ENCODE results near the gene NR6A1. TPM values are rescaled to one million over a fixed set of nuclear protein-coding genes. Genes with fewer than 3 reads are reported as not detected.

NR6A1 gene
- total and polyA plus RNA-seq, 5 donors from 2014 or later = 0.05 TPM; not detected in 4

GRCh38 chr9:124544535-124544934 lies 226.6 kb downstream of the NR6A1 start:
- H3K27me3 Mint-ChIP-seq = peaks cover 22% of the 10 kb centered on the region
- no peaks in the 10 kb centered on the region for H3K9me3 Mint-ChIP-seq
- no peak overlapping the region for H3K4me3 Mint-ChIP-seq
- Histone ChIP-seq H3K4me3 (ENCODE audit: low read depth, low read length) (no peak overlapping the region), H3K27me3 (ENCODE audit: control insufficient read depth, insufficient read depth, low read length) (peaks cover 11% of the 10 kb centered on the region), H3K9me3 (ENCODE audit: control insufficient read depth in 2 of 2, low read length in 2 of 2) (no peaks in the 10 kb centered on the region), H3K36me3 (ENCODE audit: control insufficient read depth, insufficient read depth, low read length) (no peaks in the 10 kb centered on the region), H3K27ac (ENCODE audit: insufficient read depth, low read length, poor library complexity, severe bottlenecking) (no peak overlapping the region), H3K4me1 (ENCODE audit: control insufficient read depth, insufficient read depth, low read length, poor library complexity, severe bottlenecking) (no peaks in the 10 kb centered on the region)
- DNase-seq = no peak
- peaks cover 0 to 6% (median 0%) of the 10 kb centered on the region in 4 donors for H3K4me1 Mint-ChIP-seq
- ATAC-seq (ENCODE audit: low read depth in 2 of 2) = no peak
- H3K27ac Mint-ChIP-seq = no peak overlapping the region
- H3K36me3 Mint-ChIP-seq = no peaks in the 10 kb centered on the region

GRCh38 chr9:124541824-124542223 lies 229.3 kb downstream of the NR6A1 start:
- DNase-seq = no peak
- H3K36me3 ChIP-seq (ENCODE audit: control insufficient read depth, insufficient read depth, low read length) = no peaks in the 10 kb centered on the region
- H3K4me1 ChIP-seq (ENCODE audit: control insufficient read depth, insufficient read depth, low read length, poor library complexity, severe bottlenecking) = no peaks in the 10 kb centered on the region
- H3K9me3 Mint-ChIP-seq = no peaks in the 10 kb centered on the region
- H3K27me3 ChIP-seq (ENCODE audit: control insufficient read depth, insufficient read depth, low read length) = peaks cover 6% of the 10 kb centered on the region
- no peak overlapping the region for H3K4me3 ChIP-seq (ENCODE audit: low read depth, low read length)
- H3K27me3 Mint-ChIP-seq = peaks cover 14% of the 10 kb centered on the region
- H3K36me3 Mint-ChIP-seq = no peaks in the 10 kb centered on the region
- no peaks in the 10 kb centered on the region for H3K9me3 ChIP-seq (ENCODE audit: control insufficient read depth in 2 of 2, low read length in 2 of 2)
- no peak for ATAC-seq (ENCODE audit: low read depth in 2 of 2)
- H3K4me3 Mint-ChIP-seq = no peak overlapping the region
- H3K27ac ChIP-seq (ENCODE audit: insufficient read depth, low read length, poor library complexity, severe bottlenecking) = no peak overlapping the region
- no peaks in the 10 kb centered on the region for H3K4me1 Mint-ChIP-seq
- no peak overlapping the region for H3K27ac Mint-ChIP-seq

GRCh38 chr9:124537926-124538325 lies 233.2 kb downstream of the NR6A1 start:
- H3K9me3 Mint-ChIP-seq = no peaks in the 10 kb centered on the region
- Histone ChIP-seq H3K9me3 (ENCODE audit: control insufficient read depth in 2 of 2, low read length in 2 of 2) (no peaks in the 10 kb centered on the region), H3K36me3 (ENCODE audit: control insufficient read depth, insufficient read depth, low read length) (no peaks in the 10 kb centered on the region), H3K27me3 (ENCODE audit: control insufficient read depth, insufficient read depth, low read length) (peaks cover 3% of the 10 kb centered on the region), H3K4me3 (ENCODE audit: low read depth, low read length) (no peak overlapping the region), H3K27ac (ENCODE audit: insufficient read depth, low read length, poor library complexity, severe bottlenecking) (no peak overlapping the region), H3K4me1 (ENCODE audit: control insufficient read depth, insufficient read depth, low read length, poor library complexity, severe bottlenecking) (no peaks in the 10 kb centered on the region)
- H3K27ac Mint-ChIP-seq = no peak overlapping the region
- DNase-seq (no peak), ATAC-seq (ENCODE audit: low read depth in 2 of 2) (no peak)
- H3K4me1 Mint-ChIP-seq = peaks cover 0 to 3% (median 0%) of the 10 kb centered on the region in 4 donors
- peaks cover 8% of the 10 kb centered on the region for H3K27me3 Mint-ChIP-seq
- H3K4me3 Mint-ChIP-seq = no peak overlapping the region
- no peaks in the 10 kb centered on the region for H3K36me3 Mint-ChIP-seq

- Histone ChIP-seq H3K4me1 (ENCODE audit: control insufficient read depth, insufficient read depth, low read length, poor library complexity, severe bottlenecking) (no peaks in the 10 kb centered on the region), H3K27me3 (ENCODE audit: control insufficient read depth, insufficient read depth, low read length) (no peaks in the 10 kb centered on the region), H3K36me3 (ENCODE audit: control insufficient read depth, insufficient read depth, low read length) (no peaks in the 10 kb centered on the region), H3K27ac (ENCODE audit: insufficient read depth, low read length, poor library complexity, severe bottlenecking) (no peak overlapping the region), H3K4me3 (ENCODE audit: low read depth, low read length) (no peak overlapping the region), H3K9me3 (ENCODE audit: control insufficient read depth in 2 of 2, low read length in 2 of 2) (no peaks in the 10 kb centered on the region)
- DNase-seq (no peak), ATAC-seq (ENCODE audit: low read depth in 2 of 2) (no peak)
- no peaks in the 10 kb centered on the region for H3K9me3 Mint-ChIP-seq
- H3K27ac Mint-ChIP-seq = no peak overlapping the region
- peaks cover 0 to 3% (median 0%) of the 10 kb centered on the region in 4 donors for H3K4me1 Mint-ChIP-seq
- no peaks in the 10 kb centered on the region for H3K36me3 Mint-ChIP-seq
- no peak overlapping the region for H3K4me3 Mint-ChIP-seq
- peaks cover 4% of the 10 kb centered on the region for H3K27me3 Mint-ChIP-seq
Measured at GRCh38 chr9:124535846-124536245, 235.3 kb downstream of the NR6A1 start.

- DNase-seq (no peak), ATAC-seq (ENCODE audit: low read depth in 2 of 2) (no peak)
- Histone ChIP-seq H3K27me3 (ENCODE audit: control insufficient read depth, insufficient read depth, low read length) (no peaks in the 10 kb centered on the region), H3K9me3 (ENCODE audit: control insufficient read depth in 2 of 2, low read length in 2 of 2) (no peaks in the 10 kb centered on the region), H3K4me1 (ENCODE audit: control insufficient read depth, insufficient read depth, low read length, poor library complexity, severe bottlenecking) (no peaks in the 10 kb centered on the region), H3K36me3 (ENCODE audit: control insufficient read depth, insufficient read depth, low read length) (no peaks in the 10 kb centered on the region), H3K4me3 (ENCODE audit: low read depth, low read length) (no peak overlapping the region), H3K27ac (ENCODE audit: insufficient read depth, low read length, poor library complexity, severe bottlenecking) (no peak overlapping the region)
- no peak overlapping the region for H3K27ac Mint-ChIP-seq
- peak overlapping the region in 1 of 4 donors; percentile 56 for H3K4me3 Mint-ChIP-seq
- H3K9me3 Mint-ChIP-seq = no peaks in the 10 kb centered on the region
- H3K36me3 Mint-ChIP-seq = no peaks in the 10 kb centered on the region
- H3K4me1 Mint-ChIP-seq = peaks cover 0 to 3% (median 0%) of the 10 kb centered on the region in 4 donors
- peaks cover 4% of the 10 kb centered on the region for H3K27me3 Mint-ChIP-seq
Measured at GRCh38 chr9:124532897-124533296, 238.2 kb downstream of the NR6A1 start.

- Histone ChIP-seq H3K36me3 (ENCODE audit: control insufficient read depth, insufficient read depth, low read length) (no peaks in the 10 kb centered on the region), H3K27ac (ENCODE audit: insufficient read depth, low read length, poor library complexity, severe bottlenecking) (no peak overlapping the region), H3K4me3 (ENCODE audit: low read depth, low read length) (no peak overlapping the region), H3K27me3 (ENCODE audit: control insufficient read depth, insufficient read depth, low read length) (peaks cover 3% of the 10 kb centered on the region), H3K4me1 (ENCODE audit: control insufficient read depth, insufficient read depth, low read length, poor library complexity, severe bottlenecking) (no peaks in the 10 kb centered on the region), H3K9me3 (ENCODE audit: control insufficient read depth in 2 of 2, low read length in 2 of 2) (no peaks in the 10 kb centered on the region)
- no peak overlapping the region for H3K27ac Mint-ChIP-seq
- H3K9me3 Mint-ChIP-seq = no peaks in the 10 kb centered on the region
- no peak overlapping the region for H3K4me3 Mint-ChIP-seq
- peaks cover 0 to 3% (median 0%) of the 10 kb centered on the region in 4 donors for H3K4me1 Mint-ChIP-seq
- H3K36me3 Mint-ChIP-seq = no peaks in the 10 kb centered on the region
- peaks cover 4% of the 10 kb centered on the region for H3K27me3 Mint-ChIP-seq
- DNase-seq (no peak), ATAC-seq (ENCODE audit: low read depth in 2 of 2) (no peak)
Measured at GRCh38 chr9:124531115-124531514, 240.0 kb downstream of the NR6A1 start.

- H3K9me3 ChIP-seq (ENCODE audit: control insufficient read depth in 2 of 2, low read length in 2 of 2) = no peaks in the 10 kb centered on the region
- H3K27ac Mint-ChIP-seq = peak overlapping the region in 1 of 3 donors; percentile 77
- no peak for DNase-seq
- no peak overlapping the region for H3K4me3 Mint-ChIP-seq
- no peak overlapping the region for H3K4me3 ChIP-seq (ENCODE audit: low read depth, low read length)
- no peaks in the 10 kb centered on the region for H3K4me1 ChIP-seq (ENCODE audit: control insufficient read depth, insufficient read depth, low read length, poor library complexity, severe bottlenecking)
- H3K9me3 Mint-ChIP-seq = no peaks in the 10 kb centered on the region
- no peak for ATAC-seq (ENCODE audit: low read depth in 2 of 2)
- no peak overlapping the region for H3K27ac ChIP-seq (ENCODE audit: insufficient read depth, low read length, poor library complexity, severe bottlenecking)
- H3K27me3 Mint-ChIP-seq = peaks cover 8% of the 10 kb centered on the region
- no peaks in the 10 kb centered on the region for H3K36me3 Mint-ChIP-seq
- no peaks in the 10 kb centered on the region for H3K4me1 Mint-ChIP-seq
- peaks cover 3% of the 10 kb centered on the region for H3K27me3 ChIP-seq (ENCODE audit: control insufficient read depth, insufficient read depth, low read length)
- H3K36me3 ChIP-seq (ENCODE audit: control insufficient read depth, insufficient read depth, low read length) = no peaks in the 10 kb centered on the region
Measured at GRCh38 chr9:124530246-124530645, 240.9 kb downstream of the NR6A1 start.

- Mint-ChIP-seq H3K36me3 (no peaks in the 10 kb centered on the region), H3K4me3 (no peak overlapping the region), H3K27me3 (peaks cover 8% of the 10 kb centered on the region), H3K9me3 (no peaks in the 10 kb centered on the region), H3K4me1 (no peaks in the 10 kb centered on the region), H3K27ac (no peak overlapping the region)
- Histone ChIP-seq H3K27me3 (ENCODE audit: control insufficient read depth, insufficient read depth, low read length) (peaks cover 3% of the 10 kb centered on the region), H3K4me1 (ENCODE audit: control insufficient read depth, insufficient read depth, low read length, poor library complexity, severe bottlenecking) (no peaks in the 10 kb centered on the region), H3K27ac (ENCODE audit: insufficient read depth, low read length, poor library complexity, severe bottlenecking) (no peak overlapping the region), H3K36me3 (ENCODE audit: control insufficient read depth, insufficient read depth, low read length) (no peaks in the 10 kb centered on the region), H3K4me3 (ENCODE audit: low read depth, low read length) (no peak overlapping the region), H3K9me3 (ENCODE audit: control insufficient read depth in 2 of 2, low read length in 2 of 2) (no peaks in the 10 kb centered on the region)
- ATAC-seq (ENCODE audit: low read depth in 2 of 2) = no peak
- DNase-seq = no peak
Measured at GRCh38 chr9:124527781-124528180, 243.3 kb downstream of the NR6A1 start.
